K562 treated with DMSO at 1 percent for 4 hours (cell line): Measurements from ENCODE around the gene TLE6. TPM values are rescaled to one million over a fixed set of nuclear protein-coding genes. Genes with fewer than 3 reads are reported as not detected.

Experiments
- total RNA-seq: library from RNA; unstranded; fragments of 300-600 nt; gene quantifications from 2 replicates; pipeline ENCODE4 v1.2.3, GENCODE V29; 2022; ENCODE audit not compliant: insufficient read depth

Gene TLE6
- total RNA-seq, result 2.9 and 8.3 TPM in 2 replicates

GRCh38 chr19:2977001-2977745 is at the start of gene TLE6:
Gene TLE6, plus strand, starts transcription at chr19:2977564. Its CDS starts 670 bp downstream, at chr19:2978234.

GRCh38 chr19:2944775-2945574 is 32.4 kb upstream of the TLE6 start, which contains the start of gene ZNF77:
Gene ZNF77, minus strand, starts transcription at chr19:2944971. Its CDS starts 131 bp downstream, at chr19:2944840.

GRCh38 chr19:3029065-3029923 is 51.9 kb downstream of the TLE6 start, which contains the start of gene TLE2:
Gene TLE2, minus strand, starts transcription at chr19:3029280. Its CDS starts 376 bp downstream, at chr19:3028904.

Other genes starting within 250 kb of the TLE6 start
- gene SLC39A3, start 237.5 kb upstream of the TLE6 start, total RNA-seq, result 165 and 175 TPM in 2 replicates
- gene SGTA, start 194.3 kb upstream of the TLE6 start, total RNA-seq, result 118 and 130 TPM in 2 replicates
- gene THOP1, start 192.1 kb upstream of the TLE6 start, total RNA-seq, result 128 and 158 TPM in 2 replicates
- gene ZNF554, start 157.7 kb upstream of the TLE6 start, total RNA-seq, result 1.9 and 2.1 TPM in 2 replicates
- gene ZNF555, start 136.1 kb upstream of the TLE6 start, total RNA-seq, result 1.4 TPM in 2 replicates
- gene ZNF556, start 110.2 kb upstream of the TLE6 start, total RNA-seq, result 0.48 TPM in 1 of 2 replicates, not detected in the other
- gene ZNF57, start 76.6 kb upstream of the TLE6 start, total RNA-seq, result 3.2 and 4.1 TPM in 2 replicates
- 2.2 and 5.2 TPM in 2 replicates for gene ZNF77, start 32.6 kb upstream of the TLE6 start, total RNA-seq
- gene TLE2, start 51.7 kb downstream of the TLE6 start, total RNA-seq, result 82.1 and 92.1 TPM in 2 replicates
- 394 and 395 TPM in 2 replicates for gene TLE5, start 84.9 kb downstream of the TLE6 start, total RNA-seq
- gene GNA11, start 116.8 kb downstream of the TLE6 start, total RNA-seq, result 24.6 and 28.8 TPM in 2 replicates
- not detected in 2 replicates for gene GNA15, start 158.5 kb downstream of the TLE6 start, total RNA-seq
- gene S1PR4, start 201.2 kb downstream of the TLE6 start, total RNA-seq, result not detected in 2 replicates
- gene NCLN, start 208.4 kb downstream of the TLE6 start, total RNA-seq, result 54.1 and 63.5 TPM in 2 replicates
- gene CELF5, start 247.1 kb downstream of the TLE6 start, total RNA-seq, result not detected in 2 replicates